DMS153 (cell line): ENCODE data around the gene ARGLU1.

Experiments
- DNase-seq: peaks from one replicate; lab custom pipeline; 2025; lab: John Stamatoyannopoulos, UW

The ARGLU1 gene

GRCh38 chr13:106586648-106587166, 18.8 kb upstream of the ARGLU1 start:
- DNase-seq = no peak

DNA sequence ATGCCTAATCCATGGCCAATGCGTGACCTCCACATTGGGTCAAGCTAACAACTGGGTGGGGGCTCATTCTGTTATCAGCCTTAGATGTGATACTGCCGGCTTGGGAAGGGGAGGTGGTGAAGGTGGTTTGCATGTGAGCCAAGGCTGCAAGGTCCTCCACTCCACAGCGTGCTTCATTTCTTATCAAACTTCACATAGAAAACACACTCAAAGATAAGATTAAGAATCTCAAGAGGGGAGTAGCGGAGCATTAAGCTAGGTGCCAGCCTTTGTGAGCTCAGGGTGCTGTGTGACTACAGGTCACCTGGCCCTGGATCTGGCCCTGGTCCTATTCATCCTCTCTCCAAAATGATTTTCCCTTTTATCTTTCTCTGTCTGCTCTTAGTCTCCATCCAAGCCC, 13.3 kb upstream of the ARGLU1 start:
- DNase-seq = no peak

GRCh38 chr13:106575896-106576295, 8.0 kb upstream of the ARGLU1 start:
- DNase-seq = no peak

DNA sequence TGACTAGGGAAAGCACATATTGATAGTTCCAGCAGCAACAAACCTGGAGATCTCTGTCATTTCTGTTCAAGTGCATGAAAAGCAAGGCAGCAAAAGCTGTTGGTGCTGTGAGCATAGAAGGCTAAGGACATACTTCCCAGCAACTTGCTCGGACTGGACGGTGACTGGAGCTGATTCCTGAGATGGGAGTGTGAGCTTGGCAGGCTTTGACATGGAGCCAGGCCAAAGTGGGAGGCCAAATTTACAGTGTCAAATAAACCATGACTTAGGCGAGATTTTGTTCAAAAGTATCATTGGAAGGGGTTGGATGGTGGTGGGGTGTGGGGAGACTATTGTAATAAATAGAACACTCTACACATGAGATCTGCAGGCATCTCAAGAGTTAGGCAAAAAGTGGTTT, 5.9 kb upstream of the ARGLU1 start:
- DNase-seq = no peak

- no peak for DNase-seq
These were observed 5.4 kb upstream of the ARGLU1 start for GRCh38 chr13:106573284-106573846.

DNA sequence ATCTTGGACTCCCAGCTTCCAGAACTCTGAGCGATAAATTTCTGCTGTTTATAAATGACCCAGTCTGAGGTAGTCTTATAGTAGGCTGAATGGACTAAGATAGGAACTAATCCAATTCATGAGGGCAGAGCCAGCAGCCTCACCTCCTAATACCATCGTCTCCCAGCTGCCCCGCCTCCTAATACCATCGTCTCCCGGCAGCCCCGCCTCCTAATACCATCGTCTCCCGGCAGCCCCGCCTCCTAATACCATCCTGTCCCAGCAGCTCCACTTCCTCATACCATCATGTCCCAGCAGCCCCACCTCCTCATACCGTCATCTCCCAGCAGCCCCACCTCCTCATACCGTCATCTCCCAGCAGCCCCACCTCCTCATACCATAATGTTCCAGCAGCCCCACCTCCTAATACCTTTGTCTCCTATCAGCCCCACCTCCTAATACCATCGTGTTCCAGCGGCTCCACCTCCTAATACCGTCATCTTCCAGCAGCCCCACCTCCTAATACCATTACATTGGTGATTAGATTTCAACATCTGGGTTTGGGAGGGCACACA, 2.4 kb upstream of the ARGLU1 start:
- DNase-seq = no peak

- DNase-seq = no peak
These were observed 1.5 kb upstream of the ARGLU1 start for GRCh38 chr13:106569233-106570095.

GRCh38 chr13:106568299-106569003, 514 bp upstream of the ARGLU1 start:
- no peak for DNase-seq

DNA sequence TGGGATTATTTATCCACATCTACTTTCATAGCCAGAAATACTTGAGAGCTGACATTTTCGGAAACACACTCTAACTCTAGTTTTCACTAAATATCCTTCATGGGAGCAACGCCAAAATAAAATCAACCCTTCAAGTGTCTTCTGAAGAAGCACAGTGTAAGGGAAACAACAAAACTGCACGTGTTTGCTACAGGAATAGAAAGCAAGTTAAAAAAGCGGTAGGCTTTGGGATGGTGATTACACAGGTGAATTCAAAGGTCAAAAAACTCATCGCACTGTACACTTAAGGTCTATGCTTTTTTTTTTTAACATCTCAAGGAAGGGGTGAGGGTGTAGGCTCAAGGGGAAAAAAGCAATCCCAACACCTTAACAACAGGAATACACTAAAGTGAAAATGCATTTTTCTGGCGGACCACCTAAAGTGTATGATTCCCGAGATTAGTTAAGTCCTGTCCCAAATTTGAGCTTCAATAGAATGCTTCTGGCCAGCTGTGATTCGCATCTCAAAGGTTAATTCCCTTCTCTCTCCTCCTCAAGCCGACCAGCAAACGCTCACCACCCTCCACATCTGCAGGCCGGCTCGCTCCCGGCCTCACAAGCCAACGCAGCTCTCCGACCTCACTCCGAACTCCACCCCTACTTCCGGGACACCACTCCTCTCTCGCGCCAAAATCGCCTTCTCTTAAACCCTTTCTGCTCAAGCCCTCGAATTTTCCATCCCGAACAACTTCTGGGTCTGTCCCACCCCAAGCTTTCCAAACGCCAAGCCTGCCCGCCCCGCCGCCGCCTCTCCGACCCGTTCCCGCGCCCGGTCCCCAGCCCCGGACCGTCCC, 1.1 kb downstream of the ARGLU1 start:
- no peak for DNase-seq

- no peak for DNase-seq
These were observed 2.7 kb downstream of the ARGLU1 start for GRCh38 chr13:106565127-106565775.

- no peak for DNase-seq
These were observed 5.6 kb downstream of the ARGLU1 start for GRCh38 chr13:106562301-106562700.

DNA sequence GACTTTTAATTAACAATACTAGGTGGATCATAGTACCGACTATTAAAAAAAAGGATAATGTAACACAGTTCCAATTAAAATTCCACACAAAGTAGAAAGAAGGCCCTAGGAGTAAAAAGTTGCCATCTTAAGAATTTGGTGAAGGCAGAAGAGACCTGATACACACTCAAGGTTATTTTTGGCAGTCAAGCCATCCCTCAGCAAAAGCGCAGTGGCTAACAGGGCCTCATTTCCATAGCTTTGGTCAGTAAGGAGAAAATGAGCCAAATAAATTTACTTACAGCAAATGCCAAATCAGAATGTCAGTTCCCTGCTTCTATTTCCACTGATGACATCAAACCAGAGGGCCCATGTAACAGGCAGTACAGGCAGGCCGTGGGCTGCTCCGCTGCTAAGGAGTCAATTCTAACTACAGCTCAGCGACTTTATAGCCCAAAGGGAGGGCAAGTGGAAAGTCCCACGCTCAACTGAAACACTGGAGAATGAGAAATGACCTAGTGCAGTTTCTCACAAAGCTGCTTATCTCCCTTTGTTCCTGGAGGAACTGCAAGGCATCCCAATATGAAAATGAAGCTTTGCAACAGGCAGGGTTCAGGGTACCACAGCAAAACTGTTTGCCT, 6.3 kb downstream of the ARGLU1 start:
- no peak for DNase-seq

DNA sequence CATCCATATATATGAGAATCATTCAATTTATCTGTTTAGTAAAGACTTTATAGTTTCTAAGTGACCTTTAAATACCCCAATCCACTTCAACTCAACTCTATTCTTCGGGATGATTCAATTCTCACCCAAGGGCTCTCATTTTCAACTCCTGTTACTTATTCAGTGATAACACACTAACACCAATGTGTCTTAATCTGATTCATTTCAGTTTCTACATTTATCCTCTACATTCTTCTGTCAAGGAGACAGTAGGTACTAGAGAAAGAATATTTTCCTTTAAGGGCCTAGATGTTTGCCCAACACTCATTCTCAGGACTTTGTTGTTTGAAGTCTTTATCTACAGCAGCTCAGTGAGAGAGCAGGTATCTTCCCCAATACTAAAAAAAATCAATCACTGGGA, 7.1 kb downstream of the ARGLU1 start:
- no peak for DNase-seq

GRCh38 chr13:106558527-106558926, 9.4 kb downstream of the ARGLU1 start:
- no peak for DNase-seq

GRCh38 chr13:106555631-106556328, 12.2 kb downstream of the ARGLU1 start:
- no peak for DNase-seq

DNA sequence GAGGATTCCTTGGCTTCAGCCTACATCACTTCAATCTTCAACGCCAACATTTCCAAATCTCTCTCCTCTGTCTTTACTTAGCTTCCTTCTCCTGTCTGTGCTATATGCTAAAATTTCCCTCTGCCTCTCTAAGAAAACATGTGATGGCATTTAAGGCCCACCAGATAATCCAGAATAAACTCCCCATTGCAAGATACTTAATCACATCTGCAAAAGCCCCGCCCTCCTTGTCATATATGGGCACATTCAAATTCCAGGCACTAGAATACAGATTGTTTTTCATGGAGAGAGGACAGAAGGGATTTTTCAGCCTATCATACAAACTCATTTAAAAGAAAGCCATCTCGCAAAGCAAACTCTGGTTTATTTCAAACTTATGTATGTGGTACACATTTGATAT, 16.2 kb downstream of the ARGLU1 start:
- DNase-seq = no peak

DNA sequence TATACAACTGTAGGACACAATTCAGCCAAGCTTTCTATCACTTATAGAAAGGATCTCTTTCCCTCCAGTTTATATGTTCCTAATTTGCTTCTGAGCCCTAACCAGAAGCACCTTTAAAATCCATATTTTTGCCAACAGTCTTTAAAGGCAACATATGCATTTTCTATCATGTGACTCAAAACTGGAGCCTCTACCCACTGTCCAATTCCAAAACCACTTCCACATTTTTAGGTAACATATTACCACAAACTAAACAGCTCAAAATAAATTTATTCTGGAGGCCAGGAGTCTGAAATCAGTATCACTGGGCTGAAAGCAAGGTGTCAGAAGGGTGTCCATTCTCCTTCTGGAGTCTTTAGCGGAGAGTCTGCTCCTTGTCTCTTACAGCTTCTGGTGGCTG, 16.6 kb downstream of the ARGLU1 start:
- no peak for DNase-seq

GRCh38 chr13:106550570-106551135, 17.3 kb downstream of the ARGLU1 start:
- DNase-seq = no peak

DNA sequence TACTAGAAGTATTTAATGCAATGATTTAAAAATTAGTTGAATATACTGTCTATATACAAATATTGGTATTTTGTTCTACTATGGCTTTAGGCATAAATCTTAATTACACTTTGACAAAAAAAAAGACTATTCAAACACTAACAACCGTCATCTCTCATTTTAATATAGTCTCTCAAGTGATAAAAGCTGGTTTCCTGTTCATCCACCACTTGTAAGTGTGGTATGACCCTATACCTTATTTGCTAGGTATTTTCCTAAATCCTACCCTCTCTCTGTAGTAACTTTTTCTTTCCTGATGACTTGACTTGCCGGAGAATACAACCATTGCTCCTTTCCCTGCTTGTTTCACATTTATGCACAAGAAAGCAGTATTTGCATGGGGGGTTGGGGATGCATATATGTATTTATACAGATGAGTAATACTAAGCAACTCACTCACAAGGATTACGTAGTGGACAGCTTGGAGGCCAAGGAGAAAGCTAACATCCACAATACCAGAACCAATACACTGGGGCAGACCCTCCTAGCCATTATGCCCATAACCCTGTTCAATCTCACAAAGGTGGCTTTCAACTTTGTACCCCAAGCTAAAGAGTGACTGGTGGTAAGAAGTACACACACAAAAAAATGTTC, 19.8 kb downstream of the ARGLU1 start:
- DNase-seq = no peak
